SK-N-SH treated with all-trans-retinoic acid at 6 μM for 48 hours (cell line): Measurements from ENCODE around the gene C14orf93.

Source experiments
- ARNTL ChIP-seq: fragments of 450-650 bp; formaldehyde crosslinking; IDR thresholded peaks from 2 replicates; pipeline ENCODE4 v1.5.0; 2020; ENCODE audit warnings: low read depth, mild to moderate bottlenecking, moderate library complexity, borderline replicate concordance
- BACH2 ChIP-seq: fragments of 250-450 bp; sonication (Bioruptor Pico); IDR thresholded peaks from 2 replicates; pipeline ENCODE4 v1.9.0; 2021; ENCODE audit warnings: mild to moderate bottlenecking, borderline replicate concordance
- GLIS3 ChIP-seq: fragments of 250-450 bp; sonication (Bioruptor Pico); IDR thresholded peaks from 2 replicates; pipeline ENCODE4 v1.5.0; 2020; ENCODE audit warnings: mild to moderate bottlenecking, moderate library complexity
- ISL1 ChIP-seq: fragments of 250-450 bp; sonication (Bioruptor Pico); IDR thresholded peaks from 2 replicates; pipeline ENCODE4 v2.1.2; 2022; ENCODE audit warnings: mild to moderate bottlenecking, moderate library complexity
- OSR1 ChIP-seq: fragments of 250-450 bp; sonication (Bioruptor Pico); IDR thresholded peaks from 2 replicates; pipeline ENCODE4 v1.8.0; 2022; ENCODE audit warnings: moderate library complexity, mild to moderate bottlenecking, inconsistent platforms
- PPARA ChIP-seq: fragments of 250-450 bp; sonication (Bioruptor Pico); IDR thresholded peaks from 2 replicates; pipeline ENCODE4 v1.5.0; 2020; ENCODE audit warnings: mild to moderate bottlenecking, borderline replicate concordance
- RARB ChIP-seq: fragments of 250-450 bp; sonication (Bioruptor Pico); IDR thresholded peaks from 2 replicates; pipeline ENCODE4 v1.8.0; 2021; ENCODE audit warnings: mild to moderate bottlenecking, moderate library complexity
- SNAI2 ChIP-seq: fragments of 250-450 bp; sonication (Bioruptor Pico); IDR thresholded peaks from 2 replicates; pipeline ENCODE4 v1.5.0; 2020; ENCODE audit warnings: mild to moderate bottlenecking, moderate library complexity
- ZFP30 ChIP-seq: fragments of 450-650 bp; formaldehyde crosslinking; IDR thresholded peaks from 2 replicates; pipeline ENCODE4 v1.5.0; 2022; ENCODE audit warnings: mild to moderate bottlenecking, moderate library complexity
- ZNF565 ChIP-seq: fragments of 450-650 bp; formaldehyde crosslinking; conservative IDR thresholded peaks from 2 replicates; pipeline ENCODE4 v1.5.0; 2020; ENCODE audit warnings: low read depth, mild to moderate bottlenecking, moderate library complexity
- TF ChIP-seq, protein P1 (sequence below): fragments of 250-450 bp; sonication (Bioruptor Pico); IDR thresholded peaks from 2 replicates; pipeline ENCODE4 v1.8.0; 2020; ENCODE audit warnings: mild to moderate bottlenecking, moderate library complexity, borderline replicate concordance
- TF ChIP-seq, protein P2 (sequence below): fragments of 250-450 bp; sonication (Bioruptor Pico); IDR thresholded peaks from 2 replicates; pipeline ENCODE4 v1.5.0; 2020; ENCODE audit warnings: mild to moderate bottlenecking, moderate library complexity
- TF ChIP-seq, protein P3 (sequence below): fragments of 250-450 bp; sonication (Bioruptor Pico); IDR thresholded peaks from 2 replicates; pipeline ENCODE4 v1.8.0; 2021; ENCODE audit warnings: low read depth, mild to moderate bottlenecking, moderate library complexity, borderline replicate concordance
- TF ChIP-seq, protein P4 (sequence below): fragments of 250-450 bp; sonication (Bioruptor Pico); IDR thresholded peaks from 2 replicates; pipeline ENCODE4 v1.5.1; 2020; ENCODE audit warnings: low read depth, mild to moderate bottlenecking, moderate library complexity

DNA sequence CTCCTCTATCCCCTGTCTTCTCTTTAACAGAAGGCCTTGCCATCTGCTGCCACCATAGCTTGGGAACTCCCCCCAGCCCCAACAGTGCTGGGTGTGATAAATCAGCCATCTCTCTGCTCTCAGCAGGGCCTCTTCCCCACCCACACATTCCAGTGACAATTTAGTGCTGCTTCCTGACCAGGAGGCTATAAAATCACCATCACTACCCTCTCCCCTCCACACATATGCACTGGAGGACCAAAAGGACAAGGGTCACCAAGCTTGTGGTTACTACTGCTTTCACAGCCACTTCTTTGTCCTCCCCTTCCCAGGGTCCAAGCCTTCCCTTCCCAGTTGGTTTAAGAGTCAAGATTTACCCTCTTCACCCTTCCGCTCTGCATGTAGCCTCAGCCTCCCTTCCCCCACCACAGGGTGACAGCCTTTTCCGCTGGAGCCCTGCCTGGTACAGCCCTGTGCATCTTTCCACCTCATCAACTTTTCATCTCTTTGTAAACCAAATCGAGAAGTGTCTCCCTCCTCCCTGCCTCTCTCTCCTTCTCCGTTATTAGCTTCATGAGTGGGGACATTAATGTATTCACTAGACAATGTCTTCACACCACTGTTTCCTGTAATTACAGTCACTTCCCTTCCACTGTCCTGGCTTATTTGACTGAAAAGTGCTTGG lies 15.3 kb upstream of the C14orf93 start:
- no peak for TF ChIP-seq SNAI2
- no peak for TF ChIP-seq BACH2
- TF ChIP-seq, protein P1, sequence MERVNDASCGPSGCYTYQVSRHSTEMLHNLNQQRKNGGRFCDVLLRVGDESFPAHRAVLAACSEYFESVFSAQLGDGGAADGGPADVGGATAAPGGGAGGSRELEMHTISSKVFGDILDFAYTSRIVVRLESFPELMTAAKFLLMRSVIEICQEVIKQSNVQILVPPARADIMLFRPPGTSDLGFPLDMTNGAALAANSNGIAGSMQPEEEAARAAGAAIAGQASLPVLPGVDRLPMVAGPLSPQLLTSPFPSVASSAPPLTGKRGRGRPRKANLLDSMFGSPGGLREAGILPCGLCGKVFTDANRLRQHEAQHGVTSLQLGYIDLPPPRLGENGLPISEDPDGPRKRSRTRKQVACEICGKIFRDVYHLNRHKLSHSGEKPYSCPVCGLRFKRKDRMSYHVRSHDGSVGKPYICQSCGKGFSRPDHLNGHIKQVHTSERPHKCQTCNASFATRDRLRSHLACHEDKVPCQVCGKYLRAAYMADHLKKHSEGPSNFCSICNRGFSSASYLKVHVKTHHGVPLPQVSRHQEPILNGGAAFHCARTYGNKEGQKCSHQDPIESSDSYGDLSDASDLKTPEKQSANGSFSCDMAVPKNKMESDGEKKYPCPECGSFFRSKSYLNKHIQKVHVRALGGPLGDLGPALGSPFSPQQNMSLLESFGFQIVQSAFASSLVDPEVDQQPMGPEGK (CRISPR knock-in tag), result no peak
- no peak for TF ChIP-seq RARB (CRISPR knock-in tag)
- TF ChIP-seq OSR1, result no peak
- no peak for TF ChIP-seq ZFP30
- no peak for TF ChIP-seq ISL1
- TF ChIP-seq GLIS3 (CRISPR knock-in tag), result no peak
- TF ChIP-seq PPARA (CRISPR knock-in tag), result no peak
- TF ChIP-seq, protein P2, sequence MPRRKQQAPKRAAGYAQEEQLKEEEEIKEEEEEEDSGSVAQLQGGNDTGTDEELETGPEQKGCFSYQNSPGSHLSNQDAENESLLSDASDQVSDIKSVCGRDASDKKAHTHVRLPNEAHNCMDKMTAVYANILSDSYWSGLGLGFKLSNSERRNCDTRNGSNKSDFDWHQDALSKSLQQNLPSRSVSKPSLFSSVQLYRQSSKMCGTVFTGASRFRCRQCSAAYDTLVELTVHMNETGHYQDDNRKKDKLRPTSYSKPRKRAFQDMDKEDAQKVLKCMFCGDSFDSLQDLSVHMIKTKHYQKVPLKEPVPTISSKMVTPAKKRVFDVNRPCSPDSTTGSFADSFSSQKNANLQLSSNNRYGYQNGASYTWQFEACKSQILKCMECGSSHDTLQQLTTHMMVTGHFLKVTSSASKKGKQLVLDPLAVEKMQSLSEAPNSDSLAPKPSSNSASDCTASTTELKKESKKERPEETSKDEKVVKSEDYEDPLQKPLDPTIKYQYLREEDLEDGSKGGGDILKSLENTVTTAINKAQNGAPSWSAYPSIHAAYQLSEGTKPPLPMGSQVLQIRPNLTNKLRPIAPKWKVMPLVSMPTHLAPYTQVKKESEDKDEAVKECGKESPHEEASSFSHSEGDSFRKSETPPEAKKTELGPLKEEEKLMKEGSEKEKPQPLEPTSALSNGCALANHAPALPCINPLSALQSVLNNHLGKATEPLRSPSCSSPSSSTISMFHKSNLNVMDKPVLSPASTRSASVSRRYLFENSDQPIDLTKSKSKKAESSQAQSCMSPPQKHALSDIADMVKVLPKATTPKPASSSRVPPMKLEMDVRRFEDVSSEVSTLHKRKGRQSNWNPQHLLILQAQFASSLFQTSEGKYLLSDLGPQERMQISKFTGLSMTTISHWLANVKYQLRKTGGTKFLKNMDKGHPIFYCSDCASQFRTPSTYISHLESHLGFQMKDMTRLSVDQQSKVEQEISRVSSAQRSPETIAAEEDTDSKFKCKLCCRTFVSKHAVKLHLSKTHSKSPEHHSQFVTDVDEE (CRISPR knock-in tag), result no peak
- no peak for TF ChIP-seq ARNTL (CRISPR knock-in tag)
- no peak for TF ChIP-seq ZNF565 (CRISPR knock-in tag)
- TF ChIP-seq, protein P3, sequence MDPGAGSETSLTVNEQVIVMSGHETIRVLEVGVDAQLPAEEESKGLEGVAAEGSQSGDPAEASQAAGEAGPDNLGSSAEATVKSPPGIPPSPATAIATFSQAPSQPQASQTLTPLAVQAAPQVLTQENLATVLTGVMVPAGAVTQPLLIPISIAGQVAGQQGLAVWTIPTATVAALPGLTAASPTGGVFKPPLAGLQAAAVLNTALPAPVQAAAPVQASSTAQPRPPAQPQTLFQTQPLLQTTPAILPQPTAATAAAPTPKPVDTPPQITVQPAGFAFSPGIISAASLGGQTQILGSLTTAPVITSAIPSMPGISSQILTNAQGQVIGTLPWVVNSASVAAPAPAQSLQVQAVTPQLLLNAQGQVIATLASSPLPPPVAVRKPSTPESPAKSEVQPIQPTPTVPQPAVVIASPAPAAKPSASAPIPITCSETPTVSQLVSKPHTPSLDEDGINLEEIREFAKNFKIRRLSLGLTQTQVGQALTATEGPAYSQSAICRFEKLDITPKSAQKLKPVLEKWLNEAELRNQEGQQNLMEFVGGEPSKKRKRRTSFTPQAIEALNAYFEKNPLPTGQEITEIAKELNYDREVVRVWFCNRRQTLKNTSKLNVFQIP (CRISPR knock-in tag), result no peak
- TF ChIP-seq, protein P4, sequence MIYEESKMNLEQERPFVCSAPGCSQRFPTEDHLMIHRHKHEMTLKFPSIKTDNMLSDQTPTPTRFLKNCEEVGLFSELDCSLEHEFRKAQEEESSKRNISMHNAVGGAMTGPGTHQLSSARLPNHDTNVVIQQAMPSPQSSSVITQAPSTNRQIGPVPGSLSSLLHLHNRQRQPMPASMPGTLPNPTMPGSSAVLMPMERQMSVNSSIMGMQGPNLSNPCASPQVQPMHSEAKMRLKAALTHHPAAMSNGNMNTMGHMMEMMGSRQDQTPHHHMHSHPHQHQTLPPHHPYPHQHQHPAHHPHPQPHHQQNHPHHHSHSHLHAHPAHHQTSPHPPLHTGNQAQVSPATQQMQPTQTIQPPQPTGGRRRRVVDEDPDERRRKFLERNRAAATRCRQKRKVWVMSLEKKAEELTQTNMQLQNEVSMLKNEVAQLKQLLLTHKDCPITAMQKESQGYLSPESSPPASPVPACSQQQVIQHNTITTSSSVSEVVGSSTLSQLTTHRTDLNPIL (CRISPR knock-in tag), result no peak
